B cell (primary cell): ENCODE measurements around the gene MRPS22. TPM values are rescaled to one million over a fixed set of nuclear protein-coding genes. Genes with fewer than 3 reads are reported as not detected.

Experiments
- ATAC-seq: fragments of 200-7000 bp; cut with Tn5 transposase; one replicate; pipeline ENCODE4 v1.10.0; 2021; ENCODE audit warnings: low read depth, mild to moderate bottlenecking, moderate number of reproducible peaks, moderate library complexity
- CTCF ChIA-PET: fragments of 350-600 bp; sonication (Branson Sonifier 250); formaldehyde crosslinking; loops from one replicate; lab custom pipeline; 2021; ENCODE audit warnings: antibody characterized with exemption, inconsistent platforms; lab: Charles Lee
- POLR2A ChIA-PET: fragments of 350-600 bp; sonication (Branson Sonifier 250); formaldehyde crosslinking; loops from one replicate; lab custom pipeline; 2021; ENCODE audit warnings: antibody characterized with exemption; lab: Charles Lee
- DNase-seq: peaks from one replicate; pipeline ENCODE4 v3.0.0; 2013
- H2AFZ ChIP-seq: 2 replicates; pipeline ENCODE4 v1.6.1; 2012; ENCODE audit warnings: mild to moderate bottlenecking, low read depth, low read length; ENCODE audit not compliant: insufficient read depth, poor library complexity, severe bottlenecking
- H3K27ac ChIP-seq, 2 donors: 1 replicate in 1 of 2; 2 replicates in 1 of 2; pipeline ENCODE4 v1.5.1; 2012 to 2013; ENCODE audit warnings: low read length in 2 of 2, mild to moderate bottlenecking in 2 of 2, moderate library complexity in 1 of 2
- H3K27me3 ChIP-seq, 4 experiments: fragments of 200-600 bp in 1 of 4; sonication (generic) in 1 of 4; replicated peaks in 1 of 4; 1 replicate in 2 of 4; 2 replicates in 2 of 4; pipeline versions ENCODE4 v1.6.1 to v1.7.0; 2013 to 2016; ENCODE audit warnings: low read length in 3 of 4, mild to moderate bottlenecking in 2 of 4, mixed read lengths in 1 of 4, moderate library complexity in 1 of 4; ENCODE audit not compliant: insufficient read depth in 4 of 4, control insufficient read depth in 3 of 4; ENCODE audit errors: control extremely low read depth in 1 of 4
- H3K36me3 ChIP-seq, 2 experiments: replicated peaks in 1 of 2; 1 replicate in 1 of 2; 2 replicates in 1 of 2; pipeline versions ENCODE4 v1.6.1 to v1.7.1; 2013; ENCODE audit warnings: low read length in 1 of 2; ENCODE audit not compliant: insufficient read depth in 2 of 2, control insufficient read depth in 1 of 2; ENCODE audit errors: control extremely low read depth in 1 of 2, extremely low read depth in 1 of 2
- H3K4me1 ChIP-seq, 2 donors: fragments of 200-600 bp in 1 of 2; sonication (generic) in 1 of 2; 1 replicate in 1 of 2; 2 replicates in 1 of 2; pipeline versions ENCODE4 v1.5.1 to v1.6.1; 2013 to 2017; ENCODE audit warnings: low read length in 2 of 2; ENCODE audit not compliant: control insufficient read depth in 2 of 2, insufficient read depth in 2 of 2
- H3K4me2 ChIP-seq: replicated peaks from 2 replicates; pipeline ENCODE3; 2012; ENCODE audit warnings: mild to moderate bottlenecking, low read depth, low read length; ENCODE audit not compliant: poor library complexity, severe bottlenecking
- H3K4me3 ChIP-seq, 5 experiments: fragments of 200-600 bp in 1 of 5; sonication (generic) in 1 of 5; 1 replicate in 3 of 5; 2 replicates in 2 of 5; pipeline versions ENCODE4 v1.5.1 to v1.7.0; 2011 to 2016; ENCODE audit warnings: low read length in 4 of 5, mild to moderate bottlenecking in 4 of 5, low read depth in 2 of 5, control low read depth in 1 of 5, moderate library complexity in 1 of 5; ENCODE audit not compliant: insufficient read depth in 1 of 5; ENCODE audit errors: control extremely low read depth in 1 of 5, extremely low read depth in 1 of 5
- H3K79me2 ChIP-seq: fragments of 200-600 bp; sonication (generic); one replicate; pipeline ENCODE4 v1.6.0; 2016; ENCODE audit warnings: low read length; ENCODE audit not compliant: control insufficient read depth, insufficient read depth
- H3K9ac ChIP-seq: fragments of 200-600 bp; sonication (generic); 2 replicates; pipeline ENCODE4 v1.6.1; 2017; ENCODE audit warnings: mild to moderate bottlenecking, low read length, moderate library complexity
- H3K9me3 ChIP-seq, 3 donors: one replicate each; pipeline versions ENCODE4 v1.6.1 to v1.7.1; 2013; ENCODE audit warnings: low read length in 2 of 3; ENCODE audit not compliant: control insufficient read depth in 2 of 3, insufficient read depth in 1 of 3; ENCODE audit errors: control extremely low read depth in 1 of 3
- H4K20me1 ChIP-seq: 2 replicates; pipeline ENCODE4 v1.6.0; 2012; ENCODE audit warnings: mild to moderate bottlenecking, low read length; ENCODE audit not compliant: insufficient read depth, control insufficient read depth, poor library complexity, severe bottlenecking
- H3K27ac Mint-ChIP-seq: one replicate; pipeline ENCODE4 v1.8.0; 2021; ENCODE audit warnings: mixed read lengths
- H3K27me3 Mint-ChIP-seq: one replicate; pipeline ENCODE4 v1.8.0; 2021; ENCODE audit warnings: mixed read lengths
- H3K4me1 Mint-ChIP-seq: one replicate; pipeline ENCODE4 v1.8.0; 2021; ENCODE audit warnings: mixed read lengths
- H3K4me3 Mint-ChIP-seq: one replicate; pipeline ENCODE4 v1.8.0; 2021; ENCODE audit warnings: mixed read lengths
- H3K9me3 Mint-ChIP-seq: one replicate; pipeline ENCODE4 v1.8.0; 2022; ENCODE audit warnings: mixed read lengths; ENCODE audit not compliant: insufficient read depth
- CTCF ChIP-seq: fragments of 200-600 bp; IDR thresholded peaks from one replicate; pipeline ENCODE4 v1.8.0; 2022; ENCODE audit warnings: antibody characterized with exemption, mild to moderate bottlenecking
- EZH2 ChIP-seq: IDR thresholded peaks from 2 replicates; pipeline ENCODE4 v1.6.1; 2012; ENCODE audit warnings: borderline replicate concordance, low read depth, mild to moderate bottlenecking, moderate library complexity, low read length; ENCODE audit not compliant: insufficient read depth, poor library complexity, severe bottlenecking
- intact Hi-C: fragments of 100-400 bp; cut with micrococcal nuclease; formaldehyde crosslinking; loops from one replicate; pipeline ENCODE4 v1.10.0; 2022
- polyA plus RNA-seq: library from polyadenylated mRNA; depleted of rRNA; stranded (reverse); fragments of >200 nt; gene quantifications from 2 replicates; pipeline ENCODE4 v1.2.3, GENCODE V29; 2012
- total RNA-seq, 2 donors: library from RNA; stranded (reverse); fragments of 120-200 nt in 1 of 2; gene quantifications; 1 replicate in 1 of 2; 2 replicates in 1 of 2; pipeline versions ENCODE4 v1.2.3 to v1.2.4, GENCODE V29; 2013 to 2022

The MRPS22 gene
- total and polyA plus RNA-seq, 2 donors (not counting 1 experiment from before 2014, with no cell fraction given), result 19.1 to 32.5 TPM

GRCh38 chr3:139340784-139341183, 3.0 kb upstream of the MRPS22 start:
- H3K4me1 ChIP-seq, result peaks cover 10 to 14% of the 10 kb centered on the region in 2 donors
- peaks cover 0 to 4% (median 0%) of the 10 kb centered on the region in 3 donors for H3K9me3 ChIP-seq
- Mint-ChIP-seq H3K27ac (no peak overlapping the region), H3K4me1 (peaks cover 8% of the 10 kb centered on the region), H3K27me3 (peaks cover 26% of the 10 kb centered on the region), H3K9me3 (peaks cover 2% of the 10 kb centered on the region), H3K4me3 (no peak overlapping the region)
- DNase-seq (no peak), ATAC-seq (no peak)
- H4K20me1 ChIP-seq, result no peaks in the 10 kb centered on the region
- H3K27me3 ChIP-seq, result peaks cover 0 to 13% (median 3%) of the 10 kb centered on the region in 4 experiments
- peaks cover 28% of the 10 kb centered on the region for H3K79me2 ChIP-seq
- ChIA-PET CTCF (no interaction called here), POLR2A (no interaction called here)
- no peak overlapping the region for H3K4me3 ChIP-seq
- H3K4me2 ChIP-seq, result no peak overlapping the region
- no peak overlapping the region for H2AFZ ChIP-seq
- intact Hi-C loops, result loop anchor here (5.0 to 10.0 kb wide), 2 partner anchors 736 to 1602 kb away; partner anchors contain the start of genes FAIM and SLC25A36
- TF ChIP-seq EZH2 (no peak), CTCF (no peak)
- H3K9ac ChIP-seq, result no peak overlapping the region
- H3K36me3 ChIP-seq, result no peaks in the 10 kb centered on the region
- no peak overlapping the region for H3K27ac ChIP-seq

GRCh38 chr3:139342054-139342453, 1.8 kb upstream of the MRPS22 start:
- DNase-seq (no peak), ATAC-seq (no peak)
- Histone ChIP-seq H3K36me3 (peaks cover 0 to 4% of the 10 kb centered on the region in 2 experiments), H3K4me2 (no peak overlapping the region), H3K9me3 (peaks cover 0 to 4% (median 0%) of the 10 kb centered on the region in 3 donors), H3K9ac (no peak overlapping the region), H3K27ac (no peak overlapping the region), H4K20me1 (no peaks in the 10 kb centered on the region), H2AFZ (peak overlapping the region; percentile 99), H3K27me3 (peaks cover 0 to 13% (median 3%) of the 10 kb centered on the region in 4 experiments), H3K79me2 (peaks cover 36% of the 10 kb centered on the region), H3K4me1 (peaks cover 10 to 14% of the 10 kb centered on the region in 2 donors), H3K4me3 (no peak overlapping the region)
- CTCF ChIA-PET, result interaction anchor here (0.8 kb wide), 1 partner anchor 11 kb away, joined by 3 read pairs; no protein-coding TSS in a partner anchor
- intact Hi-C loops, result loop anchor here (5.0 to 10.0 kb wide), 2 partner anchors 737 to 1600 kb away; partner anchors contain the start of genes FAIM and SLC25A36
- Mint-ChIP-seq H3K27ac (no peak overlapping the region), H3K9me3 (peaks cover 2% of the 10 kb centered on the region), H3K4me1 (peaks cover 8% of the 10 kb centered on the region), H3K4me3 (no peak overlapping the region), H3K27me3 (peaks cover 26% of the 10 kb centered on the region)
- TF ChIP-seq EZH2 (no peak), CTCF (no peak)
- POLR2A ChIA-PET, result no interaction called here
